Nephron progenitor cell (in vitro differentiated cells): ENCODE data around the gene GPC5.

ENCODE experiments used
- DNase-seq: peaks from one replicate; pipeline ENCODE4 v3.0.0; 2021
- H3K27ac Mint-ChIP-seq: 2 replicates; pipeline ENCODE4 v1.8.0; 2021; ENCODE audit warnings: mild to moderate bottlenecking, moderate library complexity, mixed read lengths
- H3K27me3 Mint-ChIP-seq: 2 replicates; pipeline ENCODE4 v1.8.0; 2021; ENCODE audit warnings: mild to moderate bottlenecking, low read depth, mixed read lengths; ENCODE audit not compliant: poor library complexity
- H3K36me3 Mint-ChIP-seq: 2 replicates; pipeline ENCODE4 v1.8.0; 2021; ENCODE audit warnings: low read depth, mixed read lengths
- H3K4me1 Mint-ChIP-seq: 2 replicates; pipeline ENCODE4 v1.8.0; 2021; ENCODE audit warnings: mixed read lengths
- H3K4me3 Mint-ChIP-seq: 2 replicates; pipeline ENCODE4 v1.8.0; 2021; ENCODE audit warnings: mild to moderate bottlenecking, moderate library complexity, mixed read lengths
- H3K9me3 Mint-ChIP-seq: 2 replicates; pipeline ENCODE4 v1.8.0; 2021; ENCODE audit warnings: mild to moderate bottlenecking, moderate library complexity, mixed read lengths
- TF ChIP-seq, protein P1 (sequence below): fragments of 200-600 bp; sonication (generic); IDR thresholded peaks from 2 replicates; pipeline ENCODE4 v1.5.0; 2021; ENCODE audit warnings: antibody characterized with exemption

Gene GPC5

GRCh38 chr13:92255526-92255925, 857.1 kb downstream of the GPC5 start:
- TF ChIP-seq, protein P1, sequence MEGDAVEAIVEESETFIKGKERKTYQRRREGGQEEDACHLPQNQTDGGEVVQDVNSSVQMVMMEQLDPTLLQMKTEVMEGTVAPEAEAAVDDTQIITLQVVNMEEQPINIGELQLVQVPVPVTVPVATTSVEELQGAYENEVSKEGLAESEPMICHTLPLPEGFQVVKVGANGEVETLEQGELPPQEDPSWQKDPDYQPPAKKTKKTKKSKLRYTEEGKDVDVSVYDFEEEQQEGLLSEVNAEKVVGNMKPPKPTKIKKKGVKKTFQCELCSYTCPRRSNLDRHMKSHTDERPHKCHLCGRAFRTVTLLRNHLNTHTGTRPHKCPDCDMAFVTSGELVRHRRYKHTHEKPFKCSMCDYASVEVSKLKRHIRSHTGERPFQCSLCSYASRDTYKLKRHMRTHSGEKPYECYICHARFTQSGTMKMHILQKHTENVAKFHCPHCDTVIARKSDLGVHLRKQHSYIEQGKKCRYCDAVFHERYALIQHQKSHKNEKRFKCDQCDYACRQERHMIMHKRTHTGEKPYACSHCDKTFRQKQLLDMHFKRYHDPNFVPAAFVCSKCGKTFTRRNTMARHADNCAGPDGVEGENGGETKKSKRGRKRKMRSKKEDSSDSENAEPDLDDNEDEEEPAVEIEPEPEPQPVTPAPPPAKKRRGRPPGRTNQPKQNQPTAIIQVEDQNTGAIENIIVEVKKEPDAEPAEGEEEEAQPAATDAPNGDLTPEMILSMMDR = no peak
- DNase-seq = no peak
- Mint-ChIP-seq H3K27me3 (no peaks in the 10 kb centered on the region), H3K4me1 (peaks cover 12% of the 10 kb centered on the region), H3K4me3 (no peak overlapping the region), H3K36me3 (no peaks in the 10 kb centered on the region), H3K27ac (no peak overlapping the region), H3K9me3 (no peaks in the 10 kb centered on the region)

DNA sequence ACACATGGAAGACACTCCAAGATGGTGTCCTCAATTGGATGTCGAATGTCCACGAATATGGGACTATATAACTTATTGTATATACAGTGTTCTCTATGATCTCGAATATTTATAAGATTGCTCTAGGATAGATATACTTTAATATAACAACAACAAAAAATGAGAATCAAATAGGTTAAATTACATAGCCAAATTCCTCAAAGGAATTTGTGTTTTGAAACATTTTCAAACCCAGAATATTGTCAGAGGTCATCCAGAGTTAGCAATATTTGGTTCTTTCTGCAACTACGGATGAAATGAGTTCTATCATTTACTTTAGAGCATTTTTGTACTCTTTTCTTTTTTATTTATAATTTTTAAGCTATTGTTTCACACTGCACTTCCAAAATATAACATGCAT, 857.8 kb downstream of the GPC5 start:
- H3K27ac Mint-ChIP-seq = no peak overlapping the region
- no peaks in the 10 kb centered on the region for H3K27me3 Mint-ChIP-seq
- H3K9me3 Mint-ChIP-seq = no peaks in the 10 kb centered on the region
- H3K36me3 Mint-ChIP-seq = no peaks in the 10 kb centered on the region
- H3K4me1 Mint-ChIP-seq = peaks cover 14% of the 10 kb centered on the region
- TF ChIP-seq, protein P1 = no peak
- no peak overlapping the region for H3K4me3 Mint-ChIP-seq
- no peak for DNase-seq

DNA sequence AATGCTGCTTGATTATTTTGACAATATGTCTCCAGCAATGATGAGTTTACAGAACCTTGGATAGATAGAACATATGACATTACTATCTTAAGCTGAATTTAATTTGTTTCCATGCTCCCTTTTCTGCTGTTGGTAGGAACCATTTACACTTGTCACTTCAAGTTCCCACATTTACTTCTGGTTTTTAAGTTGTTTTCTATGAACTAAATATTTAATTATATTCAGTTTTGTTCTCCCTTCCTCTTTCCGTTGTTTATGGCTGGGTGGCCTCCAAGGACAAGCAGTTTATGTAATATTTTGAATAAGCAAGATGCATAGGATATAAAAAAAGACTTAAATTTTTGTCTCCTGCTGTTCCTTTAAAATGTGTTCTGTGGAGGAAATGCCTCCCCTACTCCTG, 860.6 kb downstream of the GPC5 start:
- no peaks in the 10 kb centered on the region for H3K36me3 Mint-ChIP-seq
- no peaks in the 10 kb centered on the region for H3K27me3 Mint-ChIP-seq
- DNase-seq = no peak
- H3K9me3 Mint-ChIP-seq = no peaks in the 10 kb centered on the region
- no peak overlapping the region for H3K27ac Mint-ChIP-seq
- H3K4me1 Mint-ChIP-seq = peaks cover 14% of the 10 kb centered on the region
- H3K4me3 Mint-ChIP-seq = no peak overlapping the region
- TF ChIP-seq, protein P1 = no peak

- H3K9me3 Mint-ChIP-seq = no peaks in the 10 kb centered on the region
- H3K27ac Mint-ChIP-seq = no peak overlapping the region
- no peak for DNase-seq
- H3K4me3 Mint-ChIP-seq = no peak overlapping the region
- peaks cover 14% of the 10 kb centered on the region for H3K4me1 Mint-ChIP-seq
- H3K36me3 Mint-ChIP-seq = no peaks in the 10 kb centered on the region
- no peaks in the 10 kb centered on the region for H3K27me3 Mint-ChIP-seq
- TF ChIP-seq, protein P1 = no peak
Observed at GRCh38 chr13:92259523-92259922, 861.1 kb downstream of the GPC5 start.

GRCh38 chr13:92260363-92260762, 861.9 kb downstream of the GPC5 start:
- peaks cover 14% of the 10 kb centered on the region for H3K4me1 Mint-ChIP-seq
- DNase-seq = peak; percentile 6
- no peaks in the 10 kb centered on the region for H3K36me3 Mint-ChIP-seq
- no peaks in the 10 kb centered on the region for H3K27me3 Mint-ChIP-seq
- no peaks in the 10 kb centered on the region for H3K9me3 Mint-ChIP-seq
- H3K27ac Mint-ChIP-seq = no peak overlapping the region
- H3K4me3 Mint-ChIP-seq = no peak overlapping the region
- TF ChIP-seq, protein P1 = no peak

GRCh38 chr13:92262100-92262788, 863.8 kb downstream of the GPC5 start:
- TF ChIP-seq, protein P1 = no peak
- no peak for DNase-seq
- H3K9me3 Mint-ChIP-seq = no peaks in the 10 kb centered on the region
- no peaks in the 10 kb centered on the region for H3K36me3 Mint-ChIP-seq
- no peak overlapping the region for H3K4me3 Mint-ChIP-seq
- H3K27me3 Mint-ChIP-seq = no peaks in the 10 kb centered on the region
- peaks cover 14% of the 10 kb centered on the region for H3K4me1 Mint-ChIP-seq
- H3K27ac Mint-ChIP-seq = no peak overlapping the region
